Measurements from ENCODE around the gene CEP41. TPM values are rescaled to one million over a fixed set of nuclear protein-coding genes. Genes with fewer than 3 reads are reported as not detected.
A peak's percentile ranks its signal among the peaks of the same experiment; 100 is the strongest.

The CEP41 gene
- polyA plus RNA-seq, 1 donor from 2014 or later, result 47.0 TPM

GRCh38 chr7:130476297-130477150 lies 35.7 kb upstream of the CEP41 start:
- no peaks in the 10 kb centered on the region for H4K20me1 ChIP-seq (ENCODE audit: insufficient read depth)
- H3K27me3 ChIP-seq (ENCODE audit: insufficient read depth, low read depth, low read length), result no peaks in the 10 kb centered on the region
- H3K4me2 ChIP-seq (ENCODE audit: low read length), result peak overlapping the region; percentile 49
- H3K36me3 ChIP-seq (ENCODE audit: insufficient read depth, low read length), result no peaks in the 10 kb centered on the region
- peak overlapping the region; percentile 86 for H3K27ac ChIP-seq (ENCODE audit: low read length)
- H3K9me3 ChIP-seq (ENCODE audit: low read length), result no peaks in the 10 kb centered on the region
- H3K9ac ChIP-seq (ENCODE audit: low read length), result peak overlapping the region; percentile 59
- TF ChIP-seq EP300 (conservative IDR thresholded peaks at IDR 0.05; ENCODE audit: poor library complexity, severe bottlenecking), result peak; percentile 41
- peak; percentile 41 for TF ChIP-seq SMC3 (conservative IDR thresholded peaks at IDR 0.05; ENCODE audit: poor library complexity)
- no peak for TF ChIP-seq REST (IDR thresholded peaks at IDR 0.05; ENCODE audit: borderline replicate concordance)
- H3K79me2 ChIP-seq (replicated peaks; ENCODE audit: insufficient read depth, low read length), result no peaks in the 10 kb centered on the region
- H3K9me2 ChIP-seq (ENCODE audit: insufficient read depth, low read length), result no peaks in the 10 kb centered on the region
- H2AFZ ChIP-seq (ENCODE audit: low read depth, low read length), result peak overlapping the region; percentile 21
- peak overlapping the region; percentile 44 for H3K4me3 ChIP-seq (ENCODE audit: low read length)
- peaks cover 28% of the 10 kb centered on the region for H3F3A ChIP-seq (ENCODE audit: insufficient read depth, low read length, poor library complexity, severe bottlenecking)

GRCh38 chr7:130475776-130476175 lies 35.0 kb upstream of the CEP41 start:
- Histone ChIP-seq H3K27me3 (ENCODE audit: insufficient read depth, low read depth, low read length) (no peaks in the 10 kb centered on the region), H4K20me1 (ENCODE audit: insufficient read depth) (no peaks in the 10 kb centered on the region), H3K9me2 (ENCODE audit: insufficient read depth, low read length) (no peaks in the 10 kb centered on the region), H2AFZ (ENCODE audit: low read depth, low read length) (peak overlapping the region; percentile 21), H3F3A (ENCODE audit: insufficient read depth, low read length, poor library complexity, severe bottlenecking) (peaks cover 29% of the 10 kb centered on the region), H3K79me2 (replicated peaks; ENCODE audit: insufficient read depth, low read length) (no peaks in the 10 kb centered on the region), H3K4me2 (ENCODE audit: low read length) (peak overlapping the region; percentile 49), H3K36me3 (ENCODE audit: insufficient read depth, low read length) (no peaks in the 10 kb centered on the region), H3K27ac (ENCODE audit: low read length) (peak overlapping the region; percentile 86), H3K9me3 (ENCODE audit: low read length) (no peaks in the 10 kb centered on the region), H3K4me3 (ENCODE audit: low read length) (peak overlapping the region; percentile 44), H3K9ac (ENCODE audit: low read length) (peak overlapping the region; percentile 59)
- TF ChIP-seq SMC3 (conservative IDR thresholded peaks at IDR 0.05; ENCODE audit: poor library complexity), result no peak
- TF ChIP-seq EP300 (conservative IDR thresholded peaks at IDR 0.05; ENCODE audit: poor library complexity, severe bottlenecking), result no peak
- no peak for TF ChIP-seq EZH2 (IDR thresholded peaks at IDR 0.05; ENCODE audit: borderline replicate concordance, insufficient read depth, low read length, poor library complexity, severe bottlenecking)
- TF ChIP-seq TAF1 (IDR thresholded peaks at IDR 0.05; ENCODE audit: low read depth), result no peak
- TF ChIP-seq POLR2AphosphoS5 (IDR thresholded peaks at IDR 0.05), result no peak
- TF ChIP-seq CTCF (IDR thresholded peaks at IDR 0.05; ENCODE audit: poor library complexity, severe bottlenecking), result no peak
- no peak for TF ChIP-seq RAD21 (conservative IDR thresholded peaks at IDR 0.05)
- no peak for TF ChIP-seq REST (IDR thresholded peaks at IDR 0.05; ENCODE audit: borderline replicate concordance)
- TF ChIP-seq MXI1 (conservative IDR thresholded peaks at IDR 0.05; ENCODE audit: poor library complexity, severe bottlenecking), result no peak

Measured in neural cell (in vitro differentiated cells).